Sigmoid colon (tissue), 7 donors: ENCODE measurements around the gene REC8. TPM values are rescaled to one million over a fixed set of nuclear protein-coding genes. Genes with fewer than 3 reads are reported as not detected.

Experiments
- DNase-seq: peaks from one replicate; pipeline ENCODE4 v3.0.0-alpha.2; 2019
- H3K27ac ChIP-seq, 4 donors: fragments of 200-600 bp; sonication (generic); one replicate each; pipeline ENCODE4 v1.5.1; 2016 to 2019; ENCODE audit warnings: mild to moderate bottlenecking in 1 of 4
- H3K27me3 ChIP-seq, 3 donors: fragments of 200-600 bp; sonication (generic); one replicate each; pipeline ENCODE4 v1.5.1; 2019; ENCODE audit warnings: mild to moderate bottlenecking in 1 of 3
- H3K36me3 ChIP-seq, 4 donors: fragments of 200-600 bp; sonication (generic); one replicate each; pipeline ENCODE4 v1.5.1; 2016 to 2019
- H3K4me1 ChIP-seq, 4 donors: fragments of 200-600 bp; sonication (generic); one replicate each; pipeline ENCODE4 v1.5.1; 2017 to 2019
- H3K4me3 ChIP-seq, 4 donors: fragments of 200-600 bp; sonication (generic); one replicate each; pipeline ENCODE4 v1.5.1; 2017 to 2019; ENCODE audit warnings: mild to moderate bottlenecking in 2 of 4, moderate library complexity in 1 of 4
- H3K9me3 ChIP-seq, 4 donors: fragments of 200-600 bp in 3 of 4; sonication (generic) in 3 of 4; one replicate each; pipeline versions ENCODE4 v1.5.1 to v1.6.1; 2013 to 2019
- CTCF ChIP-seq, 4 experiments: fragments of 450-650 bp in 3 of 4; fragments of 200-600 bp in 1 of 4; IDR thresholded peaks; one replicate each; pipeline ENCODE4 v1.5.1; 2016 to 2019; ENCODE audit warnings: antibody characterized with exemption in 4 of 4, mild to moderate bottlenecking in 3 of 4, moderate library complexity in 2 of 4
- EP300 ChIP-seq, 4 donors: sonication (generic); formaldehyde crosslinking; IDR thresholded peaks; one replicate each; pipeline ENCODE4 v1.6.1; 2017; ENCODE audit warnings: antibody characterized with exemption in 4 of 4
- POLR2A ChIP-seq, 2 donors: fragments of 450-650 bp; IDR thresholded peaks; one replicate each; pipeline ENCODE4 v1.6.1; 2016; ENCODE audit warnings: antibody characterized with exemption in 2 of 2, mild to moderate bottlenecking in 2 of 2, moderate library complexity in 2 of 2
- POLR2AphosphoS5 ChIP-seq, 4 donors: sonication (generic); formaldehyde crosslinking; IDR thresholded peaks; one replicate each; pipeline ENCODE4 v1.6.1; 2017; ENCODE audit warnings: antibody characterized with exemption in 4 of 4
- WGBS, 2 donors: extraction: QIAGEN DNeasy Blood & Tissue Kit; methylation state at CpG; one replicate each; pipeline ENCODE4 v1.1.7; 2013; 5-methylcytosine and 5-hydroxymethylcytosine counted together
- intact Hi-C: fragments of 100-400 bp; cut with DNase I; formaldehyde crosslinking; loops from one replicate; pipeline ENCODE4 v1.15.1; 2023
- polyA plus RNA-seq, 3 donors: library from polyadenylated mRNA; stranded (reverse); fragments of 200-250 nt; gene quantifications; one replicate each; pipeline ENCODE4 v1.2.3, GENCODE V29; 2013
- total RNA-seq, 4 donors: library from RNA; depleted of rRNA; stranded (reverse); fragments of >200 nt; gene quantifications; one replicate each; pipeline ENCODE4 v1.1.0, GENCODE V29; 2016
- donor health status: healthy with polysubstance abuse.
- donor health status: Bipolar disorder and iron deficiency.
- donor health status: healthy.

REC8 gene
- total and polyA plus RNA-seq, 7 donors: 1.8 to 24.1 (median 6.4) TPM

- no peak for DNase-seq
- TF ChIP-seq EP300 (IDR thresholded peaks at IDR 0.05) (no peak), POLR2A (IDR thresholded peaks at IDR 0.05) (no peak), POLR2AphosphoS5 (IDR thresholded peaks at IDR 0.05) (no peak), CTCF (IDR thresholded peaks at IDR 0.05) (no peak)
- Histone ChIP-seq H3K27me3 (no peaks in the 10 kb centered on the region), H3K27ac (peak overlapping the region; percentile 73 to 84 (median 76)), H3K4me3 (no peak overlapping the region), H3K36me3 (peaks cover 0 to 55% (median 34%) of the 10 kb centered on the region in 4 donors), H3K9me3 (no peaks in the 10 kb centered on the region), H3K4me1 (peaks cover 0 to 28% (median 24%) of the 10 kb centered on the region in 4 donors)
- WGBS, 2 donors: 95% methylated on average over 9 of the region's 9 CpGs
- intact Hi-C loops: loop anchor here (2.0 kb wide), 1 partner anchor 29 kb away; the partner anchor contains the start of gene IRF9
Measured at GRCh38 chr14:24189460-24189859, 17.6 kb downstream of the REC8 start.

GRCh38 chr14:24190416-24190815, 18.5 kb downstream of the REC8 start:
- no peak overlapping the region for H3K27ac ChIP-seq
- peaks cover 0 to 34% (median 29%) of the 10 kb centered on the region in 4 donors for H3K4me1 ChIP-seq
- no peak overlapping the region for H3K4me3 ChIP-seq
- peaks cover 0 to 46% (median 28%) of the 10 kb centered on the region in 4 donors for H3K36me3 ChIP-seq
- 93 to 96% methylated on average over 10 of the region's 10 CpGs for WGBS, 2 donors
- TF ChIP-seq EP300 (IDR thresholded peaks at IDR 0.05) (no peak), POLR2AphosphoS5 (IDR thresholded peaks at IDR 0.05) (no peak), CTCF (IDR thresholded peaks at IDR 0.05) (no peak), POLR2A (IDR thresholded peaks at IDR 0.05) (no peak)
- H3K27me3 ChIP-seq: no peaks in the 10 kb centered on the region
- H3K9me3 ChIP-seq: no peaks in the 10 kb centered on the region
- intact Hi-C loops: no loop called here
- no peak for DNase-seq

GRCh38 chr14:24192933-24193332, 21.1 kb downstream of the REC8 start:
- no peak overlapping the region for H3K4me3 ChIP-seq
- intact Hi-C loops: no loop called here
- H3K9me3 ChIP-seq: no peaks in the 10 kb centered on the region
- H3K4me1 ChIP-seq: peaks cover 0 to 41% (median 35%) of the 10 kb centered on the region in 4 donors
- WGBS, 2 donors: 95 to 97% methylated on average over 15 of the region's 15 CpGs
- no peaks in the 10 kb centered on the region for H3K27me3 ChIP-seq
- no peak overlapping the region for H3K27ac ChIP-seq
- DNase-seq: no peak
- TF ChIP-seq CTCF (IDR thresholded peaks at IDR 0.05) (no peak), POLR2A (IDR thresholded peaks at IDR 0.05) (no peak), POLR2AphosphoS5 (IDR thresholded peaks at IDR 0.05) (no peak)
- H3K36me3 ChIP-seq: peaks cover 0 to 32% (median 16%) of the 10 kb centered on the region in 4 donors

- DNase-seq: no peak
- Histone ChIP-seq H3K36me3 (peaks cover 0 to 32% (median 16%) of the 10 kb centered on the region in 4 donors), H3K27me3 (no peaks in the 10 kb centered on the region), H3K4me3 (peak overlapping the region; percentile 66 to 91 (median 84)), H3K27ac (peak overlapping the region; percentile 86 to 98 (median 96)), H3K9me3 (no peaks in the 10 kb centered on the region), H3K4me1 (peaks cover 0 to 31% (median 26%) of the 10 kb centered on the region in 4 donors)
- intact Hi-C loops: loop anchor here (2.0 kb wide), 1 partner anchor 18 kb away; the partner anchor contains the start of gene CHMP4A
- TF ChIP-seq POLR2A (IDR thresholded peaks at IDR 0.05) (no peak), CTCF (IDR thresholded peaks at IDR 0.05) (no peak), EP300 (IDR thresholded peaks at IDR 0.05) (no peak), POLR2AphosphoS5 (IDR thresholded peaks at IDR 0.05) (no peak)
- WGBS, 2 donors: 86 to 91% methylated on average over 7 of the region's 7 CpGs
Measured at GRCh38 chr14:24194186-24194872, 22.4 kb downstream of the REC8 start.
